Lower leg skin (tissue), 4 donors: ENCODE results near the gene XRCC4. TPM values are rescaled to one million over a fixed set of nuclear protein-coding genes. Genes with fewer than 3 reads are reported as not detected.

Experiments used
- DNase-seq, 2 donors: peaks; one replicate each; pipeline ENCODE4 v3.0.0-alpha.2; 2019; ENCODE audit warnings: low spot score in 2 of 2
- H3K4me3 ChIP-seq: fragments of 200-600 bp; sonication (generic); 2 replicates; pipeline ENCODE4 v1.5.1; 2017; ENCODE audit warnings: mild to moderate bottlenecking, low read depth; ENCODE audit not compliant: poor library complexity, severe bottlenecking
- POLR2A ChIP-seq, 2 donors: fragments of 450-650 bp; IDR thresholded peaks; one replicate each; pipeline ENCODE4 v1.6.1; 2016 to 2017; ENCODE audit warnings: antibody characterized with exemption in 2 of 2, mild to moderate bottlenecking in 1 of 2, moderate library complexity in 1 of 2
- WGBS, 2 donors: methylation state at CpG; one replicate each; pipeline ENCODE4 v1.1.5; 2018; 5-methylcytosine and 5-hydroxymethylcytosine counted together
- intact Hi-C: fragments of 100-400 bp; cut with DNase I; formaldehyde crosslinking; loops from one replicate; pipeline ENCODE4 v1.15.0; 2023; ENCODE audit warnings: low total_unique reads
- total RNA-seq, 4 donors: library from RNA; depleted of rRNA; stranded (reverse); fragments of >200 nt; gene quantifications; one replicate each; pipeline ENCODE4 v1.1.0, GENCODE V29; 2016
- TF ChIP-seq, protein P1 (sequence below), 3 donors: fragments of 450-650 bp; IDR thresholded peaks; one replicate each; pipeline ENCODE4 v1.5.1; 2016; ENCODE audit warnings: antibody characterized with exemption in 3 of 3, mild to moderate bottlenecking in 3 of 3, moderate library complexity in 2 of 3

XRCC4 gene
- total RNA-seq, 4 donors from 2014 or later, result 2.0 to 7.0 (median 4.2) TPM

DNA sequence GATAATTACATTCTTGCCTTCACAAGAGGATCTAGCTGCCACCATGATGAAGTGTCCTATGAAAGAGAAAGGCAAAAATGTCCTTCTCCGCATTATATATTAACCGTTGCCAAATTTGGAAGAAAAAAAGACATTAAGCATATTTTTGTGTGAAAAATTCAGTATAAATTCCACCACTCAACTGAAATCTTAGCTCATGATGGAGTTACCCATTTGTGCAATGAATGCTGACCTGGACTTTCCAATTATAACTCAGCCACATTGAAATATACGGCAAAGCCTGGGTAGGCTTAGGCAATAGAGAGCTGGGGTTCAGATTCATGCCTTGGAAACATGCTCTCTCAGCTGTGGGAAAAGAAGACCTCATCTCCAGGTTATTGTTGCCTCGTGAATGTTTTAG lies 322.9 kb downstream of the XRCC4 start:
- TF ChIP-seq, protein P1, sequence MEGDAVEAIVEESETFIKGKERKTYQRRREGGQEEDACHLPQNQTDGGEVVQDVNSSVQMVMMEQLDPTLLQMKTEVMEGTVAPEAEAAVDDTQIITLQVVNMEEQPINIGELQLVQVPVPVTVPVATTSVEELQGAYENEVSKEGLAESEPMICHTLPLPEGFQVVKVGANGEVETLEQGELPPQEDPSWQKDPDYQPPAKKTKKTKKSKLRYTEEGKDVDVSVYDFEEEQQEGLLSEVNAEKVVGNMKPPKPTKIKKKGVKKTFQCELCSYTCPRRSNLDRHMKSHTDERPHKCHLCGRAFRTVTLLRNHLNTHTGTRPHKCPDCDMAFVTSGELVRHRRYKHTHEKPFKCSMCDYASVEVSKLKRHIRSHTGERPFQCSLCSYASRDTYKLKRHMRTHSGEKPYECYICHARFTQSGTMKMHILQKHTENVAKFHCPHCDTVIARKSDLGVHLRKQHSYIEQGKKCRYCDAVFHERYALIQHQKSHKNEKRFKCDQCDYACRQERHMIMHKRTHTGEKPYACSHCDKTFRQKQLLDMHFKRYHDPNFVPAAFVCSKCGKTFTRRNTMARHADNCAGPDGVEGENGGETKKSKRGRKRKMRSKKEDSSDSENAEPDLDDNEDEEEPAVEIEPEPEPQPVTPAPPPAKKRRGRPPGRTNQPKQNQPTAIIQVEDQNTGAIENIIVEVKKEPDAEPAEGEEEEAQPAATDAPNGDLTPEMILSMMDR (IDR thresholded peaks at IDR 0.05), result no peak
- no peak for TF ChIP-seq POLR2A (IDR thresholded peaks at IDR 0.05)
- no peak overlapping the region for H3K4me3 ChIP-seq
- intact Hi-C loops, result no loop called here
- 92 to 94% methylated on average over 4 of the region's 4 CpGs for whole genome bisulfite sequencing, 2 donors
- no peak for DNase-seq

DNA sequence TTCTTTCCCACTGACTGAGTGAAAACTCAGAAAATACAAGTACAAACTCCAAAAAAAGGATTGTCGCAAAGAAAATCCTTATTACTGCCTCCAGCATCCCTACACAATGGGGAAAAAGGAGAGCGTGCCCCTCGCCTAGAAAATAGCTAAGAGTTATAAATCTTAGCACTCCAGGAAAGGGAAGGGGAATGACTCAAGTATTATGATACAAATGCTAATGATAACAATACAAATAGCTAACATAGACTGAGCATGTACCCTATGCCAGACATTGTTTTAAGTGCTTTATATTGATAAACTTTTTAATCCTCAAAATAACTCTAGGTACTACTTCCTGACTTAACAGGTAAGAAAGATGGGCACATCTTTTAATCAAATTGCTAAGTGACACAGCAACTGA lies 323.4 kb downstream of the XRCC4 start:
- TF ChIP-seq, protein P1 (IDR thresholded peaks at IDR 0.05), result no peak
- 91 to 96% methylated on average over 3 of the region's 3 CpGs for WGBS, 2 donors
- no peak for DNase-seq
- H3K4me3 ChIP-seq, result no peak overlapping the region
- intact Hi-C loops, result no loop called here

DNA sequence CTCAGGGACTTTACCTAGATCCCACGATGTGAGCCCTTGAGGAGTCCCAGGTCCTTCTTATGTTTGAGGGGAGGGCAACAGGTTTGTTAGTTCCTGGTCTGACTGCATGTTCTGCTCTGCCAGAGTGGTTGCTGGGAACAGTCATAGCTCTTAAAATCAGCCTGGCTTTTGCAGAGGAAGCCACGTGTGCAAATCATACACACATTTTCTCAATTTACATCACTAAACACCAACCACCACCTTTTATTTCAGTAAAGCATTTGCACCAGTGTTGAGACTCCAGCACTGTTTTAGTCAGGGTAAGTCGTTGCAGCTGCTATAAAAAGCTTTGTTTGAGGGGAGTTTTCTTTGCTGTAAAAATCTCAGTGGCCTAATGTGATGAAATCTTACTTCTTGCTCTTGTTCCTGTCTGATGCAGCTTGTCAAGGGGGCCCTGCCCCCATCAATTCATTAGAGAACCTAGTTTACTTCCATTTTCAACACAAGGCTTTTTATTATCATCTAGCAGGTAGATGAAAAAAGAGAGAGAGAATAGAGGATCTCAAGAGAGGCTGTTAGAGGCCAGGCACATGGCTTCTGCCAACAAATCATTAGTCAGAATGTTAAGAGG lies 323.9 kb downstream of the XRCC4 start:
- no peak overlapping the region for H3K4me3 ChIP-seq
- no peak for TF ChIP-seq POLR2A (IDR thresholded peaks at IDR 0.05)
- TF ChIP-seq, protein P1 (IDR thresholded peaks at IDR 0.05), result no peak
- intact Hi-C loops, result no loop called here
- DNase-seq, result no peak
- 38 to 56% methylated on average over 3 of the region's 3 CpGs for WGBS, 2 donors

DNA sequence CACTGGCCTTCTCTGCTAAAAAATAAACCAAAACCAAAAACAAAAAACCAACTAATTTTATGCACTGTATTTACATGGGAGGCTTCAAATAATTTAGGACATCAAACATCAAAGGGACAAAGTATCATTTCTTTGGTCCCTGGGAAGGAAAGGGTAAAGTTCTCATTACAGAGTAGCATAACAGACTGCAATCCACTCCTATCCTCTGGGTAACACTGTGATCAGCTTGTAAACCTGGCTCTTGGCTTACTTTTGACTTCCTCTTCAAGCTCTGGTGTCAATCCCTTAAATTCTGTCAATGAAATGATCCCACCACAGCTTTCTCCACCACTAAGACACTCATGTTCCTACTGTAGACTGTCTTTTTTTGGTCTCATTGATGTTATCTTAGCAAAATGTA lies 324.4 kb downstream of the XRCC4 start:
- intact Hi-C loops, result no loop called here
- no peak for TF ChIP-seq POLR2A (IDR thresholded peaks at IDR 0.05)
- TF ChIP-seq, protein P1 (IDR thresholded peaks at IDR 0.05), result no peak
- DNase-seq, result no peak
- no peak overlapping the region for H3K4me3 ChIP-seq

Other genes with a start within 250 kb of the XRCC4 start
- gene TMEM167A, start 153 bp upstream of the XRCC4 start, total RNA-seq, result 10 to 100 TPM; 18.8 to 32.3 (median 25.5) TPM